Lower lobe of right lung (tissue), 2 donors: ENCODE measurements around the gene SRGAP3. TPM values are rescaled to one million over a fixed set of nuclear protein-coding genes. Genes with fewer than 3 reads are reported as not detected.

Source experiments
- ATAC-seq, 2 donors: fragments of 200-7000 bp; cut with Tn5 transposase; one replicate each; pipeline ENCODE4 v1.9.1; 2020 to 2022; ENCODE audit warnings: mild to moderate bottlenecking in 2 of 2, moderate library complexity in 2 of 2
- DNase-seq: peaks from one replicate; pipeline ENCODE4 v3.0.0-alpha.2; 2020
- H3K27ac ChIP-seq: fragments of 200-600 bp; one replicate; pipeline ENCODE4 v1.8.0; 2022
- H3K27me3 ChIP-seq: fragments of 200-600 bp; one replicate; pipeline ENCODE4 v1.8.0; 2022; ENCODE audit warnings: low read depth
- H3K36me3 ChIP-seq: fragments of 200-600 bp; one replicate; pipeline ENCODE4 v1.8.0; 2022; ENCODE audit warnings: mild to moderate bottlenecking
- H3K4me1 ChIP-seq: fragments of 200-600 bp; one replicate; pipeline ENCODE4 v1.8.0; 2022
- H3K4me3 ChIP-seq: fragments of 200-600 bp; one replicate; pipeline ENCODE4 v1.8.0; 2022; ENCODE audit warnings: mild to moderate bottlenecking
- H3K9me3 ChIP-seq: fragments of 200-600 bp; one replicate; pipeline ENCODE4 v1.8.0; 2022
- CTCF ChIP-seq: fragments of 200-600 bp; IDR thresholded peaks from one replicate; pipeline ENCODE4 v1.8.0; 2022; ENCODE audit warnings: antibody characterized with exemption, mild to moderate bottlenecking
- intact Hi-C: fragments of 100-400 bp; cut with DNase I; formaldehyde crosslinking; loops from one replicate; pipeline ENCODE4 v1.11.0; 2022
- total RNA-seq: library from RNA; stranded (reverse); fragmentation: NEBNext Ultra II Directional; extraction: Animal tissue kit (Norgen Biotek cat#: 25700); gene quantifications from one replicate; pipeline ENCODE4 v1.2.1, GENCODE V29; 2021
- donor health status: DM: no; HTN: yes; CAD: no; lungs with severe emphysema.

Gene SRGAP3
- total RNA-seq, 1 donor from 2014 or later = 7.8 TPM

DNA sequence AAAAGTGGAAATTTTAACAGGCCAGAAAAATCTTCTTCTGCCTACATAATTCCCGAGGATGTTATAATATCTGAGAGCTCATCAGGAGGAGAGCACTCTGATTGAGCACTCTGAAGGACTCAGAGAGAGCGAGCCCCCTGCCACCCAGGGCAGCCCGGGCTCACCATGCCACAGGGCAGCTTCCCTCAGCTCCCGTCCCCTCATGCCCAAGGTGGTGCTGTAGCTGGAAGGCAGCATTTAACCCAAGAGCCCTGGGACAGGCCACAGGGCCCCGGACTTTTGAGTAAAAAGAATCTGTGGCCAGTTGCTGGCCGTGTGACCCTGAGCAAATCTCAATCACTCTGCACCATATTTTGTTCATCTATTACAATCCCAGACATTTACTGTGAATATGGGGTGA lies 262.7 kb downstream of the SRGAP3 start:
- intact Hi-C loops = no loop called here
- no peak for ATAC-seq
- DNase-seq = no peak
- Histone ChIP-seq H3K36me3 (no peaks in the 10 kb centered on the region), H3K27ac (no peak overlapping the region), H3K27me3 (no peaks in the 10 kb centered on the region), H3K4me3 (no peak overlapping the region), H3K4me1 (no peaks in the 10 kb centered on the region), H3K9me3 (no peaks in the 10 kb centered on the region)
- no peak for TF ChIP-seq CTCF

GRCh38 chr3:8985876-8986275 lies 263.6 kb downstream of the SRGAP3 start:
- no peak for TF ChIP-seq CTCF
- Histone ChIP-seq H3K4me3 (no peak overlapping the region), H3K36me3 (no peaks in the 10 kb centered on the region), H3K9me3 (no peaks in the 10 kb centered on the region), H3K4me1 (no peaks in the 10 kb centered on the region), H3K27ac (no peak overlapping the region), H3K27me3 (no peaks in the 10 kb centered on the region)
- ATAC-seq = no peak
- intact Hi-C loops = no loop called here
- DNase-seq = no peak

- Histone ChIP-seq H3K36me3 (no peaks in the 10 kb centered on the region), H3K4me3 (no peak overlapping the region), H3K4me1 (no peaks in the 10 kb centered on the region), H3K9me3 (no peaks in the 10 kb centered on the region), H3K27ac (no peak overlapping the region), H3K27me3 (no peaks in the 10 kb centered on the region)
- DNase-seq (no peak), ATAC-seq (no peak)
- intact Hi-C loops = no loop called here
- TF ChIP-seq CTCF = no peak
Observed at GRCh38 chr3:8985411-8985831, 264.0 kb downstream of the SRGAP3 start.

DNA sequence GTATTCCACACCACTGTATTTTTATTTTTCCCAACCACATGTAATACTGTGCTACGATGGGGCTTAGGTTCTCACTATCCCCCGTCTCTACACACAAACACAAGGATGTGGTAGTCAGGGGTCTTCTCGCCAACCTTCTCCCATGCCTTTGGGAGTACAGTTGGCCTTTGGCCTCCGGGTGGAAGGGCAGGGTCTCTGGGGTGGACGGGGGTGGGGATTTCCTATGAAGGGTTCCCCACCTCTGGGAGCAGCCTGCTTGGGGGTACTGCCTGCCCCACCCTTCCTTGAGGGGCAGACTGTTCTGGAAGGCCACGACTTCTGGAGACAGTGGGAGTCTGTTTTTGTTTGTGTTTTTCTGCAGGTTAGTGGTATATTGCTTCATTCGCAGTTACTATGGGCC lies 264.9 kb downstream of the SRGAP3 start:
- H3K4me3 ChIP-seq = no peak overlapping the region
- H3K36me3 ChIP-seq = no peaks in the 10 kb centered on the region
- DNase-seq (no peak), ATAC-seq (no peak)
- peaks cover under 1% of the 10 kb centered on the region for H3K9me3 ChIP-seq
- no peaks in the 10 kb centered on the region for H3K27me3 ChIP-seq
- intact Hi-C loops = loop anchor here (5.0 kb wide), 1 partner anchor 318 kb away; no protein-coding TSS in a partner anchor
- no peak overlapping the region for H3K27ac ChIP-seq
- no peaks in the 10 kb centered on the region for H3K4me1 ChIP-seq
- no peak for TF ChIP-seq CTCF

- H3K4me1 ChIP-seq = no peaks in the 10 kb centered on the region
- H3K9me3 ChIP-seq = peaks cover 5% of the 10 kb centered on the region
- H3K27me3 ChIP-seq = no peaks in the 10 kb centered on the region
- no peaks in the 10 kb centered on the region for H3K36me3 ChIP-seq
- DNase-seq (no peak), ATAC-seq (no peak)
- intact Hi-C loops = loop anchor here (5.0 kb wide), 1 partner anchor 318 kb away; no protein-coding TSS in a partner anchor
- H3K4me3 ChIP-seq = no peak overlapping the region
- TF ChIP-seq CTCF = no peak
- no peak overlapping the region for H3K27ac ChIP-seq
Observed at GRCh38 chr3:8984081-8984480, 265.4 kb downstream of the SRGAP3 start.

DNA sequence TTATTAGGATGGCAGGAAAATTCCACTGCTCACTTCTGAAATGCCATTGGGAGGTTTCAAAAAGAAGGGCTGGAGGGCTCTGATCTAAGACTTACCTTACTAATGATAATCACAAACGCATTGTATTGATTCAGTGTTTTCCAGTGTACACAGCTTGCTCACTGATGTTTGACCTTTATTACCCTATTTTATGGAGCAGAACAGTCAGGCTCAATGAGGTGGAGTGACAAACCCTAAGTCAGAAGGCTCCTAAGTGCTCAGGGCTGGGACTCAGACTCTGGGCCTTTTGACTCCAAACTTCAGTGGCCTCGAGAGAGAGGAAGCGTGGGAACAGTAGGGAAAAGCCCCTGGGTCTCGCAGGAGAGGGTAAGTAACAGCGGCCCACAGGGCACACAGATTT lies 265.9 kb downstream of the SRGAP3 start:
- H3K27me3 ChIP-seq = no peaks in the 10 kb centered on the region
- H3K4me3 ChIP-seq = no peak overlapping the region
- no peaks in the 10 kb centered on the region for H3K4me1 ChIP-seq
- intact Hi-C loops = loop anchor here (5.0 kb wide), 1 partner anchor 319 kb away; no protein-coding TSS in a partner anchor
- H3K9me3 ChIP-seq = peaks cover 6% of the 10 kb centered on the region
- no peak for TF ChIP-seq CTCF
- DNase-seq (no peak), ATAC-seq (no peak)
- no peak overlapping the region for H3K27ac ChIP-seq
- H3K36me3 ChIP-seq = no peaks in the 10 kb centered on the region
